ENCODE results near the gene TNFRSF6B.

Gene TNFRSF6B

DNA sequence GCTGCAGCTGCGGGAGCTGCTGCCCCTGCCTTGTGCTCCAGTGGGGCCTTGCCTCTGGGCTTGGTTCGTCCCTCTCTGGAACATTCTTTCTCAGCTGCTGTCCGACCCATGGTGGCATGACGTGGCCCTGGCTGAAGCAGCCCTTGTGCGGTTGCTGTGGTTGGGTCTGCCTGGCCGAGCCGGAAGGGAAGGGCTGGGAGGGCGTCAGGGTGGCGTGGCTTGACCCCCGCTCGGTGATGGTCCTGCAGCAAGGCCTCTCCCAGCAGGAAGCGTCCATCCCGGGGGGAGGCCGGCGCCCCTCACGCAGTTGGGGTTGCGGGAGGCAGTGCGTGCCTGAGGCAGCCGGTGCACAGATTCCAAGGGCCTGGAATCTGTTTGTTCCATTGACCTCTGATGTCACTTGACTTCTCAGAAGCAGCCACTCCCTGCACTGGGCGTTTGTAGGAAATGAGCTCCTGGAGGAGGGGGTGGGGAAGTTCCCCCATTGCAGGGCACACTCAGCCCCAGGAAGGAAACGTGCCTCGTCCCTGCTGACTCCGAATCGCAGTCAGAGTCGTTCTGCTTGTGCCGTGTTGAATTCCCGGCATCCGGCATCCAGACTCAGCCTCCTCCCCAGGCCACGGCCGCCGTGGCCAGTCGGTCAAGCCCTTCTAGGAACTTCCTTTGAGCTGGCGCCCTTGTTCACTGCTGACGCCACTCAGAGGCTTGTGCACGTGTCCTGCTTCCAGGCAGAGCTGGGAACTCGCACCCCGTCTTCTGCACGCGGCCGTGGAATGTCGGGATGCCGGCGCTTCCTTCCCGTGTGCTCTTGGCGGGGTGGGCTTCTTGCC lies 9.7 kb upstream of the TNFRSF6B start:
- no peak for DNase-seq

DNA sequence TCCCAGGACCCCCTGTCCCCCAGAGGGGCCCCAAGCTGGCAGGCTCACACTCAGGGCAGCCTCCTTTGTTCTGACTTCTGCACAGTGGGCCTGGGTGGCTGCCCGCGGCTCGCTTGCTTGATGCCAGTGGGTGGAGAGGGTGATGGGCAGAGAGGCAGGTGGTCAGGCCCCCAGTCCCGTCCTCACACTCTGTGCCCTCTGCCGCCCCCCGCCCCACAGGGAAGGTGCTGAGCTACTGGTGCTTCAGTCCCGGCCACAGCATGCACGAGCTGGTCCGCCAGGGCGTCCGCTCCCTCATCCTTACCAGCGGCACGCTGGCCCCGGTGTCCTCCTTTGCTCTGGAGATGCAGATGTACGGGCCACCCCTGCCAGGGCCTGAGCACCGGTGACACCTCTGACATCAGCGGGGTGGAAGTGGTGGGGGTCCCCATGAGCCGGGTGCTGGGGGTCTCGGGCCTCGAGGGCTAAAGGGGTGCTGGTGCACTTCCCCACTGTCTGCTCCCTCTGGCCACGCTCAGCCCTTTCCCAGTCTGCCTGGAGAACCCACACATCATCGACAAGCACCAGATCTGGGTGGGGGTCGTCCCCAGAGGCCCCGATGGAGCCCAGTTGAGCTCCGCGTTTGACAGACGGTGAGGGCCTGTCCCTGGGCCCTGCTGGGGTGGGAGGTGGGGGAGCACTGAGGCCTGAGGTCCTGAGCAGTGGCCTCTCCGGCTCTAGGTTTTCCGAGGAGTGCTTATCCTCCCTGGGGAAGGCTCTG lies 8.9 kb upstream of the TNFRSF6B start:
- no peak for DNase-seq

DNA sequence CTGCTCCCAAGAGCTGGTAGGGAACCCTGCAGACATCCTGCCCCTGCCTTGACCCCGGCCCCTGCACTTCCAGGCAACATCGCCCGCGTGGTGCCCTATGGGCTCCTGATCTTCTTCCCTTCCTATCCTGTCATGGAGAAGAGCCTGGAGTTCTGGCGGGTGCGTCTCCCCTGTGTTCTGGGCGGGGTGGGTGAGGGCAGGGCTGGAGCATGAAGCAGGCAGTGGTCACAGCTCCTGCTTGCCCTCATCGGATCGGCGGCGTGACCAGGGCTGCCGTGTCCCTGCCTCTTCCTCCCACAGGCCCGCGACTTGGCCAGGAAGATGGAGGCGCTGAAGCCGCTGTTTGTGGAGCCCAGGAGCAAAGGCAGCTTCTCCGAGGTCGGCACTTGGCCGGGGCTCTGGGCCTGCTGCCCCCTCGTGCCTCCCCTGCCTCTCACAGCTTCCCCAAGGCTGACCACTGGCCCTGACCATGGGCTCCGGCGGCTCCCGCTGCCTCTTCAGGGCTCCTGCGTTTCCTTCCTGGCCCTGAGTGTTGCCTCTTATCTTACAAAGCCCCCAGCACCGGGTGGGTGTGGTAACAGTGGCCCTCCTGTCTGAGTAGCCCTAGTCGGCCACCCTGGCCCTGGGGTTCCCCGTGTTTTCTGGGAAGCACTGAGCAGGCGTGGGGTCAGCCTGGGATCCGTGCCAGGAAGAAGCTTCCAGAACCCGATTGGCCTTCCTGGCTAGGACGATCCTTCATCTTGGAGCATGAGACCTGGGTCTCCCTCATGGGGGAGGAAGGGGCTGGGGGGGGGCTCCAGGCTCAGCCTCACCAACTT lies 8.0 kb upstream of the TNFRSF6B start:
- DNase-seq = no peak

DNA sequence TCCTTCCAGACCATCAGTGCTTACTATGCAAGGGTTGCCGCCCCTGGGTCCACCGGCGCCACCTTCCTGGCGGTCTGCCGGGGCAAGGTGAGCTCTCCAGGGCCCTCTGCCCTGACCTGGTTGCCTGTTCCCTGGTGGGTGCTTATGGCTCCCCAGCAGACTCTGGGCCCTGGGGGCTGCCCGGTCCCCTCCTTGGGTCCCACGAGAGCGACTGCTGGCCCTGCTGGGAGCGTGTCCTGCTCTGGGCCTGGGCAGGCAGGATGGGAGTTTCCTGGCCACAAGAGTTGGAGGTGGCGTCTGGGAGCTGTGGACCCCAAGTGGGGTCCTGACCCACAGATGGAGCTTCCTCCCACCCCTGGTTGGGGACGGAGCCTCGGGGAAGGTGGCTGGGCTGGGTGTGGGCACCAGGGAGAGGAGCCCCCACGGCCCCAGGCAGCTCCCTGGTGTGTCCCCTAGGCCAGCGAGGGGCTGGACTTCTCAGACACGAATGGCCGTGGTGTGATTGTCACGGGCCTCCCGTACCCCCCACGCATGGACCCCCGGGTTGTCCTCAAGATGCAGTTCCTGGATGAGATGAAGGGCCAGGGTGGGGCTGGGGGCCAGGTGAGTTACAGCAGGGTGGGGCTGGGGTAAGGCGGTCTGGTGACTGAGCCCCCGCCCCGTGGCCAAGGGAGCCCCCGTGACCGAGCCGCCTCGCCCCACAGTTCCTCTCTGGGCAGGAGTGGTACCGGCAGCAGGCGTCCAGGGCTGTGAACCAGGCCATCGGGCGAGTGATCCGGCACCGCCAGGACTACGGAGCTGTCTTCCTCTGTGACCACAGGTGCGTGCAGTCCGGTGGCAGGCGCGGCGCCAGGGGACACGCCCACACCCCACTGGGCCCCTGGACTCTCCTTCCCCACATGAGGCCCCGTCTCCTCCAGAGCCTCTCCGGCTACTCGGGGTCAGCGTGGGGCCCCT lies 7.1 kb upstream of the TNFRSF6B start:
- DNase-seq = no peak

DNA sequence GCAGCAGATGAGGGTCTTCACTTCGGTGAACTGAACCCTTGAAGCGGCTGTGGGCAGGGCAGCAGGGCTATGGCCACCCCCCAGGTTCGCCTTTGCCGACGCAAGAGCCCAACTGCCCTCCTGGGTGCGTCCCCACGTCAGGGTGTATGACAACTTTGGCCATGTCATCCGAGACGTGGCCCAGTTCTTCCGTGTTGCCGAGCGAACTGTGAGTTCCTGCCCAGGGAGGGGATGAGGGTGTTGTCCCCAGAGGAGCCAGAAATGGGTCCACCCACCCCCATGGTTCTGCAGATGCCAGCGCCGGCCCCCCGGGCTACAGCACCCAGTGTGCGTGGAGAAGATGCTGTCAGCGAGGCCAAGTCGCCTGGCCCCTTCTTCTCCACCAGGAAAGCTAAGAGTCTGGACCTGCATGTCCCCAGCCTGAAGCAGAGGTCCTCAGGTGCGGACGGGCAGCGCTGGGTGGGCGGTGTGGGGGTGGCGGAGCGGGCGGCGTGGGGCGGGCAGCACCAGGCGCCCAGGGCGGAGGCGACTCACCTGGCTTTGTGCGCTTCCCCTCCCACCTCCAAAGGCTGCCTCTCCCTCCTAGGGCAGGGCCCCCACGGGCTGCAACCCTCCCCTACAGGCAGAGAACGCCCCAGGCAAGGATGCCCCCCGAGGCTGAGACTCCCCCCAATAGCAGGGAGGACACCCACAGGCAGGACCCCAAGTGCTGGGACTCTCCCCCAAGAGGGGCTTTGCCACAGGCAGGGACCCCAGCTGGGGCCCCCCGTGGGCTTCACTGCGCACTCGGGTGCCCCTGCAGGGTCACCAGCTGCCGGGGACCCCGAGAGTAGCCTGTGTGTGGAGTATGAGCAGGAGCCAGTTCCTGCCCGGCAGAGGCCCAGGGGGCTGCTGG lies 6.2 kb upstream of the TNFRSF6B start:
- DNase-seq = no peak

DNA sequence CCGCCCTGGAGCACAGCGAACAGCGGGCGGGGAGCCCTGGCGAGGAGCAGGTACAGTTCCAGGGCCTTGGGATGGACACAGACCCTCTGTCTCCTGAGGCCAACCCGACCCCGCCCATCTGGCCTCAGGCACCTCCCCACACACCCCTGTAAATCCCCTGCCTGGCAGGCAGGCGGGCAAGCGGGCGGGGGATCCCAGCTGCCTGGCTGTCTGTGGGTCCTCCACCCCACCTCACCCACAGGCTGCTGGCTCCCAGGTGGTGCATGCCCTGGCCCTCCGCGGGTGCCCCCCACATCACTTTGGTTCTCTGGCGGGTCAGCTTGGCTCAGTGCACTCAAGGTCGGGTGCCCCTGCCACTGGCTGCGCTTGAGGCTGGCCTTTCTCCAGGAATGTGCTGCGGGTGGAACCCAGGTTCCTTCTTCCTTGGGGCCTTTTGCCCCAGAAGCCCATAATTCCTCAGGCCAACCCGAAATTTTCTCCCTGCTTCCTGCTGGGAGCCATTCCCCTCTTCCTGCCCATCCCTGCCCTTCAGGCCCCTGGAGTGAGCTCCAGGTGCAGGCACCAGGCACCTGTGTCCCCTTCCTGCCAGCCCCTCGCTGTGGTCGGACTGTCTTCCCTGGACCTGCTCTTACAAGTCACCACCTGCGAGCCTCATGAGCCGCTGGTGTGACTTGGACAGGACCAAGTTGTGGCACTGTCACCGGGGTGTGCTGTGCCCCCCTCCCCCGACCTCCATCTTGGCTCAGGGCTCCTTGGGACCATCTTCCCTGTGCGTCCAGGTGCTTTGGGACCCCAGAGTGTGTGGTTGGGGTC lies 5.3 kb upstream of the TNFRSF6B start:
- DNase-seq = no peak

DNA sequence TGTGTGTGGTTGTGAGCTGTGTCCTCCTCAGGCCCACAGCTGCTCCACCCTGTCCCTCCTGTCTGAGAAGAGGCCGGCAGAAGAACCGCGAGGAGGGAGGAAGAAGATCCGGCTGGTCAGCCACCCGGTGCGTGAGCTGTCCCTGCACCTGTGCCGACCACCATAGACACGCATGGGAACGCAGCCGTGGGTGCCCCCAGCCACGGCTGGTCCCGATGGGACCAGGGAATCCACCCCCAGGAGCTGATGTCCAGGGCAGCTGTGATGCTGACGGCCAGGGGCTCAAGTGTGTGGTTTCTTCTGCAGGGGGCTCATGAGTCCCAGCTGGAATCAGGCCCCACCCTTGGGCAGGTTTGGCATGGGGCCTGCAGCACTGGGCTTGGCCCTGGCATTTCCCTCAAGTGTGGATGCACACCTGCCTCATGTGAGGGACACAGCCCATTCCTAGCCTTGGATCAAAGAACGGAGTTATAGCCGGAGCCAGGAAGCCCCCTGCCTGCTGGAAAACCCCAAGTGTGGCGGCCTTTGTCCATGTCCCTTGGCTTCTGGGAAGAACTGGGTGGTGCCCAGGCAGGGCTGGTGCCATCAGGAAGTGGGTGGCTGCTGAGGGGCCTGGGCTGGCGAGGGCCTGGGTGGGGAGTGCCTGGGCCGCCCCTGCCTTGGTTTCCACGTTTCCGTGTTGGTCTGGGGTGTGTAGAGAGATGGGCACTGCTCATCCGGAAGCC lies 4.6 kb upstream of the TNFRSF6B start:
- no peak for DNase-seq

DNA sequence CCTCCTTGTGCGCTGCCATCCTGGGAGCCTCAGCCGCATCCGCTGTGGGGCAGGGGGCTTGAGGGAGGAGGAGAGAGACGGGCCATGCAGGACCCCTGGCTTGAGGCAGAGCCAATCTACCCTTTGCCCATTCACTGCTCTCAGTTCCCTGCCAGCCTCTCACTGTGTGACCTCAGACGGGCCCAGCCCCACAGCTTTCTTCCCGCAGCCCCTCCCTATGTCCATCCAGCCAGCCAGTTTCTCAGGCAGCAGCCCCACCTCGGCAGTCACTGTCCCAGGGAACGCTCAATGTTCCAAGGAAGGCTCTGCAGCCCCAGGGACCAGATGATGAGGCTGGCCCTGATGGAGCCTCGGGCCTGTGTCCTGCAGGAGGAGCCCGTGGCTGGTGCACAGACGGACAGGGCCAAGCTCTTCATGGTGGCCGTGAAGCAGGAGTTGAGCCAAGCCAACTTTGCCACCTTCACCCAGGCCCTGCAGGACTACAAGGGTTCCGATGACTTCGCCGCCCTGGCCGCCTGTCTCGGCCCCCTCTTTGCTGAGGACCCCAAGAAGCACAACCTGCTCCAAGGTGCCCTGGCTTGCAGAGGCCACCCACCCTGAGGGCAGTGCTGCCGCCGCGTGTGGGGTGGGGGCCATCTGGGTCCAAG lies 3.9 kb upstream of the TNFRSF6B start:
- no peak for DNase-seq

DNA sequence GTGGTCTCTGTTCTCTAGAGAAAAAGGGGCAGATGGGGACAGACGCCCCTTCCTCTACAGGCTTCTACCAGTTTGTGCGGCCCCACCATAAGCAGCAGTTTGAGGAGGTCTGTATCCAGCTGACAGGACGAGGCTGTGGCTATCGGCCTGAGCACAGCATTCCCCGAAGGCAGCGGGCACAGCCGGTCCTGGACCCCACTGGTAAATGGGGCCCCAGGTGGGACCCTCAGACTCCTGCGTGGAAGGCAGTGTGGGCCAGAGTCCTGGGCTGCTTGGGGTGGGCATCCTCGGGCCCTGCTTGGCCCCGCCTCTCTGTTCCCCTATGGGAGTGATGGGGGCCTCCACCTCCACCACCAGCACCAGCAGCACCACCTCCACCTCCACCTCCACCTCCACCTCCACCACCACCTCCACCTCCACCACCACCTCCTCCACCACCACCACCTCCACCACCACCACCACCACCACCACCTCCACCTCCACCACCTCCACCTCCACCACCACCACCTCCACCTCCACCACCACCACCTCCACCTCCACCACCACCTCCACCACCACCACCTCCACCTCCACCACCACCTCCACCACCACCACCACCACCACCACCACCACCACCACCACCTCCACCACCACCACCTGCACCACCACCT lies 3.2 kb upstream of the TNFRSF6B start:
- no peak for DNase-seq

DNA sequence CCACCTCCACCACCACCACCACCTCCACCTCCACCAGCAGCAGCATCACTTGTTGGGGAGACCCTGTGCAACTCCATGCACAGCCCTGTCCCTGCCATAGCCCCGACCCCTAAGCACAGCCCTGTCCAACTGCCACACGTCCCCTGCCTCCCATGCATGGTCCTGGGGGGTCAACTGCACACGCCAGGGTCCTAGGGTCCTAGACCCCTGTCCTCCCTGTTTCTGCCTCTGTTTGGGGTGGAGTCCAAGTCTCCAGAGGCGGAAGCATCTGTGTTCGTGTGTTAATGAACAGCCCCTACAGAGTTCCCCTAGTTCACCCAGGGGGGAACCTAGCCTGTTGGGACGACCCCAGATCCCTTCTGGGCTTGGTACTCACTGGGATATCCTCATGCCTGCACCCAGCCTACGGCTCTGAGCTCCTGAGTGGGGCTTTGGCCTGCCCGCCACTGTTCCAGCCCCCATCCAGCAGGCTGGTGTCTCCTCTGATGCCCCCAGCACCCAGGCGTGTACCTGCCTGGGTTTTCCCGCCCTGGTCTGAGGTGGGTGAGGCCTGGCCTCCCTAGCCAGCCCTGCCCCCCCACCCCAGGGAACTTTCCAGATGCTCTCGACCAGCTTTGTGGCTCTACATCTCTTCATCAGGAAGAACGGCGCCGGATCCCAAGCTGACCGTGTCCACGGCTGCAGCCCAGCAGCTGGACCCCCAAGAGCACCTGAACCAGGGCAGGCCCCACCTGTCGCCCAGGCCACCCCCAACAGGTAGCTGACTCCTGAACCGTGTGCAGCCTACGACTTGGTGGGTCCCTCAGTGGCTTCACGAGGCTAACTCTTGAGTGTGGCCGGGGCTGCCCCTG lies 2.5 kb upstream of the TNFRSF6B start:
- DNase-seq = no peak

DNA sequence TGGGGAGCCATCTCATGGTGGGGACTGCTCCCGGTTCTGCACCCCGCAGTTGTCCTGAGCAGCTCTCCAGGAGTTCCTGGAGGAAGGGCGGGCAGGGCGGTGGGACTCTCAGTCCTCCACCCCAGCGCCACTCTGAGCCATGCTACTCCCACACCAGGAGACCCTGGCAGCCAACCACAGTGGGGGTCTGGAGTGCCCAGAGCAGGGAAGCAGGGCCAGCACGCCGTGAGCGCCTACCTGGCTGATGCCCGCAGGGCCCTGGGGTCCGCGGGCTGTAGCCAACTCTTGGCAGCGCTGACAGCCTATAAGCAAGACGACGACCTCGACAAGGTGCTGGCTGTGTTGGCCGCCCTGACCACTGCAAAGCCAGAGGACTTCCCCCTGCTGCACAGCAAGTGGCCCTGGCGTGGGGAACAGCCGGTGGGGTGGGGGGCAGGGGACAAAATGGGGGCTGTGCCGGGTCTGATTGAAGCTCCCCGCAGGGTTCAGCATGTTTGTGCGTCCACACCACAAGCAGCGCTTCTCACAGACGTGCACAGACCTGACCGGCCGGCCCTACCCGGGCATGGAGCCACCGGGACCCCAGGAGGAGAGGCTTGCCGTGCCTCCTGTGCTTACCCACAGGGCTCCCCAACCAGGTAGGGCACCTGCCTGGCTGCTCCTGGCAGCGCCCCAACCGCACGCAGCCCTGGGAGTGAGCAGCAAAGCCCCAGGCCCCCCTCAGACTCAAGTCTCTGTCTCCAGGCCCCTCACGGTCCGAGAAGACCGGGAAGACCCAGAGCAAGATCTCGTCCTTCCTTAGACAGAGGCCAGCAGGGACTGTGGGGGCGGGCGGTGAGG lies 1.6 kb upstream of the TNFRSF6B start:
- no peak for DNase-seq

DNA sequence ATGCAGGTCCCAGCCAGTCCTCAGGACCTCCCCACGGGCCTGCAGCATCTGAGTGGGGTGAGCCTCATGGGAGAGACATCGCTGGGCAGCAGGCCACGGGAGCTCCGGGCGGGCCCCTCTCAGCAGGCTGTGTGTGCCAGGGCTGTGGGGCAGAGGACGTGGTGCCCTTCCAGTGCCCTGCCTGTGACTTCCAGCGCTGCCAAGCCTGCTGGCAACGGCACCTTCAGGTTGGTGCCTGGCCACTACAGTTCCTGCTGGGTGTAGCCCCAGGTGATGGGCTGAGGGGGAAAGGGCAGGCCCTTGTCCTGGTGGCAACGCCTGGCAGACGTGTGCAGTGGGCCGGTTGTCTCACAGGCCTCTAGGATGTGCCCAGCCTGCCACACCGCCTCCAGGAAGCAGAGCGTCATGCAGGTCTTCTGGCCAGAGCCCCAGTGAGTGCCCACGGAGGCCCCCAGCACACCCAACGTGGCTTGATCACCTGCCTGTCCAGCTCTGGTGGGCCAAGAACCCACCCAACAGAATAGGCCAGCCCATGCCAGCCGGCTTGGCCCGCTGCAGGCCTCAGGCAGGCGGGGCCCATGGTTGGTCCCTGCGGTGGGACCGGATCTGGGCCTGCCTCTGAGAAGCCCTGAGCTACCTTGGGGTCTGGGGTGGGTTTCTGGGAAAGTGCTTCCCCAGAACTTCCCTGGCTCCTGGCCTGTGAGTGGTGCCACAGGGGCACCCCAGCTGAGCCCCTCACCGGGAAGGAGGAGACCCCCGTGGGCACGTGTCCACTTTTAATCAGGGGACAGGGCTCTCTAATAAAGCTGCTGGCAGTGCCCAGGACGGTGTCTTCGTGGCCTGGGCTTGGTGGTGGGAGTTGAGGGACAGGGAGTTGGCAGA lies 787 bp upstream of the TNFRSF6B start:
- DNase-seq = no peak

DNA sequence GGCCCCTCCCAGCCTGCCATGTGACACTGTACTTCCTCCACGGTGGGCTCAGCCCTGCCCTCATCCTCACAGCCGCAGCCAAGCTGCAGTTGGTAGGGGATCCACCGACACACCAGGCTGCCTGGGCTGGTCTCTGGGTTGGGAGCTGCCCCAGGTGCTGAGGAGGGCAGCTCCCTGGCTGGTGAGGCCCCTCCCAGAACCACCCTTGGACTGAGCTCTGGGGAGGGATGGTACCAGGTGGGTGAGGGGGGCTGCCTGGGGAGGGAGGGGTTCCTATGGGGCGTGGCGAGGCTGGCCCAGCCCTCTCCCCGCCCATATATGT lies 185 bp upstream of the TNFRSF6B start:
- no peak for DNase-seq

DNA sequence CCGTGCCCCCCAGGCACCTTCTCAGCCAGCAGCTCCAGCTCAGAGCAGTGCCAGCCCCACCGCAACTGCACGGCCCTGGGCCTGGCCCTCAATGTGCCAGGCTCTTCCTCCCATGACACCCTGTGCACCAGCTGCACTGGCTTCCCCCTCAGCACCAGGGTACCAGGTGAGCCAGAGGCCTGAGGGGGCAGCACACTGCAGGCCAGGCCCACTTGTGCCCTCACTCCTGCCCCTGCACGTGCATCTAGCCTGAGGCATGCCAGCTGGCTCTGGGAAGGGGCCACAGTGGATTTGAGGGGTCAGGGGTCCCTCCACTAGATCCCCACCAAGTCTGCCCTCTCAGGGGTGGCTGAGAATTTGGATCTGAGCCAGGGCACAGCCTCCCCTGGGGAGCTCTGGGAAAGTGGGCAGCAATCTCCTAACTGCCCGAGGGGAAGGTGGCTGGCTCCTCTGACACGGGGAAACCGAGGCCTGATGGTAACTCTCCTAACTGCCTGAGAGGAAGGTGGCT lies 960 bp downstream of the TNFRSF6B start:
- DNase-seq = no peak

DNA sequence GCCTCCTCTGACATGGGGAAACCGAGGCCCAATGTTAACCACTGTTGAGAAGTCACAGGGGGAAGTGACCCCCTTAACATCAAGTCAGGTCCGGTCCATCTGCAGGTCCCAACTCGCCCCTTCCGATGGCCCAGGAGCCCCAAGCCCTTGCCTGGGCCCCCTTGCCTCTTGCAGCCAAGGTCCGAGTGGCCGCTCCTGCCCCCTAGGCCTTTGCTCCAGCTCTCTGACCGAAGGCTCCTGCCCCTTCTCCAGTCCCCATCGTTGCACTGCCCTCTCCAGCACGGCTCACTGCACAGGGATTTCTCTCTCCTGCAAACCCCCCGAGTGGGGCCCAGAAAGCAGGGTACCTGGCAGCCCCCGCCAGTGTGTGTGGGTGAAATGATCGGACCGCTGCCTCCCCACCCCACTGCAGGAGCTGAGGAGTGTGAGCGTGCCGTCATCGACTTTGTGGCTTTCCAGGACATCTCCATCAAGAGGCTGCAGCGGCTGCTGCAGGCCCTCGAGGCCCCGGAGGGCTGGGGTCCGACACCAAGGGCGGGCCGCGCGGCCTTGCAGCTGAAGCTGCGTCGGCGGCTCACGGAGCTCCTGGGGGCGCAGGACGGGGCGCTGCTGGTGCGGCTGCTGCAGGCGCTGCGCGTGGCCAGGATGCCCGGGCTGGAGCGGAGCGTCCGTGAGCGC lies 1.6 kb downstream of the TNFRSF6B start:
- DNase-seq = no peak

All from amniotic stem cell (primary cell).